AG04449 (cell line): ENCODE results near the gene CAV1.

ENCODE experiments used
- CTCF ChIA-PET: fragments of 350-600 bp; formaldehyde crosslinking; extraction: SDS; loops from one replicate; lab custom pipeline; 2021; ENCODE audit warnings: antibody characterized with exemption; lab: Yijun Ruan, JAX
- POLR2A ChIA-PET: fragments of 400-600, 350-600 bp; formaldehyde crosslinking; extraction: SDS; loops from one replicate; lab custom pipeline; 2020; ENCODE audit warnings: antibody characterized with exemption, inconsistent platforms; lab: Yijun Ruan, JAX
- DNase-seq: peaks from one replicate; pipeline ENCODE4 v3.0.0-alpha.2; 2010; ENCODE audit warnings: low read depth, low spot score
- H3K4me3 ChIP-seq: 2 replicates; pipeline ENCODE4 v1.5.1; 2011; ENCODE audit warnings: low read depth, mild to moderate bottlenecking, control low read depth, low read length
- CTCF ChIP-seq: IDR thresholded peaks from one replicate; pipeline ENCODE4 v1.5.1; 2011; ENCODE audit warnings: mild to moderate bottlenecking, moderate library complexity, low read length, control low read depth, inconsistent platforms; ENCODE audit not compliant: insufficient read depth; ENCODE audit errors: missing control alignments

Gene CAV1

GRCh38 chr7:116560021-116560970 lies 35.5 kb downstream of the CAV1 start:
- ChIA-PET CTCF (interaction anchor here (0.9 to 1.5 kb wide), 3 partner anchors 27 to 318 kb away, joined by 3 read pairs; no protein-coding TSS in a partner anchor), POLR2A (interaction anchor here (1.2 kb wide), 1 partner anchor 11 kb away, joined by 3 read pairs; no protein-coding TSS in a partner anchor)
- H3K4me3 ChIP-seq = no peak overlapping the region
- no peak for DNase-seq
- no peak for TF ChIP-seq CTCF

GRCh38 chr7:116561697-116562483 lies 37.1 kb downstream of the CAV1 start:
- no peak for TF ChIP-seq CTCF
- CTCF ChIA-PET = interaction anchor here (0.8 to 1.2 kb wide), 3 partner anchors 11 to 31 kb away, joined by 3 to 7 read pairs (median 4); no protein-coding TSS in a partner anchor
- DNase-seq = no peak
- H3K4me3 ChIP-seq = no peak overlapping the region
- POLR2A ChIA-PET = no interaction called here

GRCh38 chr7:116562529-116563121 lies 37.8 kb downstream of the CAV1 start:
- H3K4me3 ChIP-seq = no peak overlapping the region
- POLR2A ChIA-PET = no interaction called here
- CTCF ChIA-PET = interaction anchor here (1.2 kb wide), 1 partner anchor 30 kb away, joined by 7 read pairs; no protein-coding TSS in a partner anchor
- DNase-seq = no peak
- TF ChIP-seq CTCF = no peak

GRCh38 chr7:116565981-116566380 lies 41.1 kb downstream of the CAV1 start:
- DNase-seq = no peak
- CTCF ChIA-PET = interaction anchor here (1.3 kb wide), 1 partner anchor 393 kb away, joined by 3 read pairs; no protein-coding TSS in a partner anchor
- TF ChIP-seq CTCF = no peak
- no peak overlapping the region for H3K4me3 ChIP-seq
- POLR2A ChIA-PET = no interaction called here

- CTCF ChIA-PET = interaction anchor here (1.2 to 1.3 kb wide), 2 partner anchors 40 to 394 kb away, joined by 3 to 5 read pairs; no protein-coding TSS in a partner anchor
Observed at GRCh38 chr7:116566666-116567065, 41.8 kb downstream of the CAV1 start.

More at GRCh38 chr7:116566666-116567065, 41.8 kb downstream of the CAV1 start:
- POLR2A ChIA-PET = no interaction called here
- H3K4me3 ChIP-seq = no peak overlapping the region
- no peak for DNase-seq
- no peak for TF ChIP-seq CTCF
